ENCODE measurements around the gene BRF1. TPM values are rescaled to one million over a fixed set of nuclear protein-coding genes. Genes with fewer than 3 reads are reported as not detected.

The BRF1 gene
- total RNA-seq, 1 experiment from 2014 or later, result 26.4 TPM

- H3K4me3 Mint-ChIP-seq, result no peak overlapping the region
- TF ChIP-seq STAT6 (CRISPR knock-in tag; conservative IDR thresholded peaks at IDR 0.05; ENCODE audit: low read depth), result no peak
- TF ChIP-seq ETV6 (CRISPR knock-in tag; IDR thresholded peaks at IDR 0.05), result no peak
- no peak for TF ChIP-seq E2F4 (CRISPR knock-in tag; IDR thresholded peaks at IDR 0.05; ENCODE audit: borderline replicate concordance, low read depth)
- no peak for TF ChIP-seq MLX (CRISPR knock-in tag; IDR thresholded peaks at IDR 0.05)
- TF ChIP-seq ELF4 (CRISPR knock-in tag; IDR thresholded peaks at IDR 0.05; ENCODE audit: low read depth), result no peak
- TF ChIP-seq ATF1 (CRISPR knock-in tag; IDR thresholded peaks at IDR 0.05), result no peak
- no peak for TF ChIP-seq MYBL2 (CRISPR knock-in tag; IDR thresholded peaks at IDR 0.05)
- no peak for TF ChIP-seq ZNF671 (CRISPR knock-in tag; IDR thresholded peaks at IDR 0.05)
- no peak for TF ChIP-seq ZBTB43 (CRISPR knock-in tag; IDR thresholded peaks at IDR 0.05)
- no peak for TF ChIP-seq FOXJ3 (CRISPR knock-in tag; IDR thresholded peaks at IDR 0.05; ENCODE audit: borderline replicate concordance)
- no peak for TF ChIP-seq ZNF425 (CRISPR knock-in tag; conservative IDR thresholded peaks at IDR 0.05)
- TF ChIP-seq AFF4 (CRISPR knock-in tag; IDR thresholded peaks at IDR 0.05; ENCODE audit: borderline replicate concordance), result no peak
- TF ChIP-seq ZNF317 (CRISPR knock-in tag; IDR thresholded peaks at IDR 0.05; ENCODE audit: borderline replicate concordance, low read depth), result no peak
- no peak for TF ChIP-seq ZNF263 (CRISPR knock-in tag; IDR thresholded peaks at IDR 0.05; ENCODE audit: low read depth)
- no peak for TF ChIP-seq SOX15 (CRISPR knock-in tag; IDR thresholded peaks at IDR 0.05)
- TF ChIP-seq RELA (CRISPR knock-in tag; IDR thresholded peaks at IDR 0.05; ENCODE audit: borderline replicate concordance), result no peak
- peaks cover 10% of the 10 kb centered on the region; the same call in 1 of the 2 replicates for H3K36me3 Mint-ChIP-seq
- ChIA-PET CTCF (no interaction called here), POLR2A (no interaction called here)
- H3K27me3 Mint-ChIP-seq (ENCODE audit: low read depth), result no peaks in the 10 kb centered on the region
- DNase-seq (ENCODE audit: low spot score) (no peak), ATAC-seq (no peak)
- peaks cover 9% of the 10 kb centered on the region for H3K9me3 Mint-ChIP-seq
- H3K27ac Mint-ChIP-seq, result 0 out of 2 replicates have a peak overlapping the region, but pooled peaks have one; percentile 27
- no peaks in the 10 kb centered on the region for H3K4me1 Mint-ChIP-seq
Observed at GRCh38 chr14:105215602-105216001, 85.2 kb downstream of the BRF1 start.

Data from WTC11 (cell line).